Fibroblast of lung (primary cell): Measurements from ENCODE around the gene ZNF785.

Experiments
- CTCF ChIP-seq, 2 donors: IDR thresholded peaks in 1 of 2; conservative IDR thresholded peaks in 1 of 2; 1 replicate in 1 of 2; 2 replicates in 1 of 2; pipeline ENCODE4 v1.5.1; 2011 to 2012; ENCODE audit warnings: low read length in 2 of 2, control low read depth in 1 of 2, inconsistent platforms in 1 of 2, low read depth in 1 of 2, mild to moderate bottlenecking in 1 of 2
- EZH2 ChIP-seq: IDR thresholded peaks from 2 replicates; pipeline ENCODE4 v1.5.1; 2012; ENCODE audit warnings: low read length, control low read depth, mild to moderate bottlenecking; ENCODE audit errors: missing control alignments

DNA sequence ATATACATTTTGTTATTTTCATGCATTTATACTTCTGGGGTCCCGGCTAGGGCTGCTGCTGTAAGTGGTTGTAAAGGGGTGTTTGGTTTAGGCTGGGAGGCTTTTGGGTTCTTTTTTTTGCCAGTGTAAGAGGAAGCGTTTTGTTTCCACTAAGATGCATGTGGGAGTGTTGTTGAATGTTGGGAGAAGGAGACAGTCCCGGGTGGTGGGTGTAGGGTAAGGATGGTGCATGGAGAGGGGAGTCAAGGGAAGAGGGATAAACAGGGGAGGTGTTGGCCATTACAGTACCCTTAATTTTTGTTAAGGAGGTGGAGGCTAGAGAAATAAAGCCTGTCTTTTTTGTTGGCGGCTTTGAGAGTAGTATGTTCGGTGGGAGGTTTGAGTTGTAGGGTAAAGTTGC lies 42.4 kb downstream of the ZNF785 start:
- no peak for TF ChIP-seq CTCF (conservative IDR thresholded peaks at IDR 0.05 in 1 of 2, IDR thresholded peaks at IDR 0.05 in 1 of 2; ENCODE audit: low read depth in 1 of 2, low read length in 2 of 2)
- TF ChIP-seq EZH2: no peak
